GM12891 (cell line): ENCODE data around the gene RTKN.

Experiments
- PAX5 ChIP-seq: IDR thresholded peaks from 2 replicates; pipeline ENCODE4 v1.6.1; 2011; ENCODE audit warnings: low read length, moderate library complexity, mild to moderate bottlenecking; ENCODE audit not compliant: insufficient read depth, severe bottlenecking
- POLR2A ChIP-seq: IDR thresholded peaks from 2 replicates; pipeline ENCODE4 v1.6.1; 2011; ENCODE audit warnings: low read depth, low read length, control low read depth
- POLR2AphosphoS5 ChIP-seq: IDR thresholded peaks from 2 replicates; pipeline ENCODE4 v1.6.1; 2011; ENCODE audit warnings: low read depth, low read length, control low read depth
- POU2F2 ChIP-seq: IDR thresholded peaks from 2 replicates; pipeline ENCODE4 v1.6.1; 2011; ENCODE audit warnings: low read depth, mild to moderate bottlenecking, control low read depth, low read length, moderate library complexity
- SPI1 ChIP-seq: IDR thresholded peaks from 2 replicates; pipeline ENCODE4 v1.6.1; 2011; ENCODE audit warnings: low read depth, low read length, control low read depth
- TAF1 ChIP-seq: IDR thresholded peaks from 2 replicates; pipeline ENCODE4 v1.6.1; 2011; ENCODE audit warnings: low read depth, low read length, control low read depth

DNA sequence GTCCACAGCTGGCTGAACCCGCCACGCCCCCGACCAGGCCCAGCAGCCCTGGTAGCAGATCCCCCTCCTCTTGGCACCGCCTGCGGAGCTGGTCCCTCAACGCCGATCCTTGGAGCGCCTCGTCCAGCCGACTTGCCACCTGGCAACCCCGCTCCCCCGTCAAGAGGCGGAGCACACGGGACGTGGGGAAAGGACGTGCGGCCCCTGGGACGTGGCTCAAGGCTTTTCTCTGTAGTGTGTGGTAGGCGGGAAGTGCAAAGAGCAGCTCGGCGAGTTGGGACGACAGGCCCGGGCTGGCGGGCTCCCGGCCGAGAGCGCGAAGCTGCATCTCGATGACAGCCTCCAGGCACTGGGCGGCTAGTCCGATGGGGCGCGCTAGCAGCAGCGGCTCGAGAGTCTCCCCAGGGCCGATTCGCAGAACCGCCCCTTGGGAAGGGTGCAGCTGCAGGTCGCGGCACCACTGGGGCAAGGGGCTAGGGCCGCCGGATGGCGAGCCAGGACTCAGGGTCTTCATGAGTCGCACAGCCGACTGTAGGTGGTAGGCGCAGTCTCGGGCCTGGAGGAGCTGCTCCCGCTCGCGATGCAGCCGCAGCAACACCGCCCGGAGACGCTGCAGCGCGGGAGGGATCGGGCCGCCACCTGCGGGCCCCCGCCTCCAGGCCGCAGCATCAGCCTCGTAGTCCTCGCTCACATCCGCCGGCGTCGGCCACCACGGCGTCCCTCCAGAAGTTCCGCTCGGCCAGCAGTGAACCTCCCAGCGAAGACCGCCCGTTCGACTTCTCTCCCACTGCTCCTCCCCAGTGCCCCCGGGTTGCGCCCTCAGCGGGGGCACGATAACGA, 40.4 kb upstream of the RTKN start:
- TF ChIP-seq POLR2AphosphoS5 (no peak), POLR2A (no peak), POU2F2 (no peak), TAF1 (no peak), SPI1 (no peak), PAX5 (no peak)
